GM12801 (cell line): ENCODE measurements around the gene CKM.

Source experiments
- CTCF ChIP-seq: IDR thresholded peaks from one replicate; pipeline ENCODE4 v1.5.1; 2011; ENCODE audit warnings: control low read depth; ENCODE audit not compliant: insufficient read length; ENCODE audit errors: extremely low read depth

The CKM gene

GRCh38 chr19:45302416-45302815, 20.3 kb downstream of the CKM start:
- TF ChIP-seq CTCF = no peak

GRCh38 chr19:45299719-45300118, 23.0 kb downstream of the CKM start:
- TF ChIP-seq CTCF = no peak

DNA sequence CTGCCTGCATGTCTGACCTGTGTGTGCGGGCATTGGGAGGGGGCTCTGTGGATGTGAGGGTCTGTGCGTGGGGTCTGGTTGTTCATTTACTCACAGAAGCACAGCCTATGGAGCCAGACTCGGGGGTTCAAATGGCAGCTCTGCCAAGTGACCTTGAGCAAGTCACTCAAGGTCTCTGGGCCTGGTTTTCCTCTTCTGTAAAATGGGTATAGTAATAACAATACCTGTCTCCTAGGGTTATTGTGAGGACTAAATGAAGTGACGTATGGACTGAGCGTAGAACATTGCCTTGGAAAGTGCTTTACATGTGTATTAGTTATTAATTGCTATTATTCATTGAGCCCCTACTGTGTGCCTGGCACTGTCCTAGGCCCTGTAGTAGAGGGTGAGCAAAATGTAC, 24.4 kb downstream of the CKM start:
- TF ChIP-seq CTCF = no peak

DNA sequence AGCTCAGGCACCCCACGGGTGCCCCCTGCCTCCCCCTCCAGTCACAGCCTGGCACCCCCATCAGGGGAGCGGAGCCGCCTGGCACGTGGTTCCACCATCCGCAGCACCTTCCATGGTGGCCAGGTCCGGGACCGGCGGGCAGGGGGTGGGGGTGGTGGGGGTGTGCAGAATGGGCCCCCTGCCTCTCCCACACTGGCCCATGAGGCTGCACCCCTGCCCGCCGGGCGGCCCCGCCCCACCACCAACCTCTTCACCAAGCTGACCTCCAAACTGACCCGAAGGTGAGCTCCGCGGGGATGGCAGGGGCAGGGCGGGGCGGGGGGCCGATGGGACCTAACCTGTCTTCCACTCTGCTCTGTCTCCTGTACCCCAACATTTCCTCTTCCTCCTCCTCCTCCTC, 25.0 kb downstream of the CKM start:
- no peak for TF ChIP-seq CTCF

GRCh38 chr19:45296355-45296754, 26.3 kb downstream of the CKM start:
- TF ChIP-seq CTCF = no peak

DNA sequence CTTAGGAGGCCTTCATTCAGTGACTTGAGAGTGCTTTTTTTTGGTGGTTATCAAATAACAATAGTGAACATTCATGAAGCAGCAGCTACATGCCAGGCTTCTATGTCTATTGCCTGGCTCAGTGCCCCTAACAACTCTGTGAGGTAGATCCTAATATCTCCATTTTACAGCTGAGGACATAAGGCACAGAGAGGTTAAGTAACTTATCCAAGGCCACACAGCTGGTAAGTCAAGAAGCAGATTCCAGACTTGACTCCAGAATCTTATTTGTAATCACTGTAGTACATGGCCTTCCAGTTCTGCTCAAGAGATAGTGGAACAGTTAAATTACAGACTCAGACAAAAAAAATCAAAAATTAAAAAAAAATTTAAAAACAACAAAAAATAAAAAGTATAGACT, 26.8 kb downstream of the CKM start:
- TF ChIP-seq CTCF = no peak

DNA sequence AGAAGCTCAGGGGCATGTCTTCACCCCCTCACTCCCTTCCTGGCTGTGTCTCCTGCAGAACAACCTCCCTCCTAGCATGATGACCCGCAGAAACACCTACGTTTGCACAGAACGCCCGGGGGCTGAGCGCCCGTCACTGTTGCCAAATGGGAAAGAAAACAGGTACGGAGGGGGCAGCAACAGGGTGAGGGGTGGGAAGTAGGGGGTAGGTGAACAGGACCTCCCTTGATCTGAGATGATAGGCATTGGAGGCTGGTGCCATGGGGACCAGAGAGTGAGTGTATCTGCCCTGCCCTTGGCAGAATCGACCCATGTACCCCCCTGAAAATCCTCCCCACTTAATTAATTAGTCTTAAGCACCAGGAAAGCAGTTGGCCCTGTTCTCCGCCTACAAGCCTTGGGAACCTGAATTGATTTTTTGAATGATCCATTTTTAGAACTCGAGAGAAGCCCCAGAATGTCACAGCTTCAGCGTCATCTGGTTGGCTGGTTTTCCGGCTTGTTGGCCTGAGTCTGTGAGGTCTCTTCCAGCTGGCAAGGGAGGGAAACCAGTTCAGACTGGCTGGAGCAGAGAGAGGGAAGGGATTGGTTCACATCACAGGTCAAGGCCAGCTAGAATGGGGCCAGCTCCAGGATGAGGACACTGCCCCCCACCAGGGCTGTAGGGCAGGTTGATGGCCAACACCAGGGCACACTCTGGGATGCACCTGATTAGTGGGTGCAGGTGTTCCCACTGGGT, 28.2 kb downstream of the CKM start:
- no peak for TF ChIP-seq CTCF
